Endothelial cell of umbilical vein (primary cell): ENCODE data around the gene TMEM175. TPM values are rescaled to one million over a fixed set of nuclear protein-coding genes. Genes with fewer than 3 reads are reported as not detected.

ENCODE experiments used
- BruUV-seq: library from RNA; stranded (reverse); fragments of 400-500 nt; replicated peaks from 2 replicates; lab custom pipeline; 2021; lab: Mats Ljungman, UMichigan
- CTCF ChIA-PET: fragments of 300-600, 350-600 bp; sonication (Branson Sonifier 250); formaldehyde crosslinking; loops from one replicate; lab custom pipeline; 2021; ENCODE audit warnings: antibody characterized with exemption, inconsistent platforms; lab: Charles Lee
- POLR2A ChIA-PET: fragments of 300-600, 350-600 bp; sonication (Branson Sonifier 250); formaldehyde crosslinking; loops from one replicate; lab custom pipeline; 2021; ENCODE audit warnings: antibody characterized with exemption, inconsistent platforms; lab: Charles Lee
- DNase-seq: peaks from one replicate; pipeline ENCODE4 v3.0.0-alpha.2; 2011; ENCODE audit warnings: low read depth, low spot score
- FAIRE-seq: peaks from 2 replicates; lab custom pipeline; 2011; peaks lifted over from hg19 to GRCh38; lab: Jason Lieb, UNC
- H2AFZ ChIP-seq: 2 replicates; pipeline ENCODE4 v1.6.0; 2012; ENCODE audit warnings: low read depth, low read length, control low read depth, inconsistent platforms
- H3K27ac ChIP-seq: 2 replicates; pipeline ENCODE4 v1.5.1; 2011; ENCODE audit warnings: low read depth, mild to moderate bottlenecking, control low read depth, low read length, moderate library complexity; ENCODE audit not compliant: insufficient read depth
- H3K27me3 ChIP-seq, 2 experiments: 2 replicates each; pipeline versions ENCODE4 v1.6.0 to v1.6.1; 2011; ENCODE audit warnings: low read length in 2 of 2, mixed read lengths in 1 of 2; ENCODE audit not compliant: control insufficient read depth in 2 of 2, insufficient read depth in 2 of 2
- H3K36me3 ChIP-seq, 2 experiments: 2 replicates in 1 of 2; 3 replicates in 1 of 2; pipeline ENCODE4 v1.5.1; 2011; ENCODE audit warnings: low read length in 2 of 2, mild to moderate bottlenecking in 1 of 2, moderate library complexity in 1 of 2; ENCODE audit not compliant: control insufficient read depth in 2 of 2, insufficient read depth in 2 of 2; ENCODE audit errors: extremely low read depth in 1 of 2
- H3K4me1 ChIP-seq: 3 replicates; pipeline ENCODE4 v1.5.1; 2011; ENCODE audit warnings: mild to moderate bottlenecking, low read length; ENCODE audit not compliant: control insufficient read depth, insufficient read depth; ENCODE audit errors: extremely low read depth
- H3K4me2 ChIP-seq: 2 replicates; pipeline ENCODE4 v1.6.1; 2011; ENCODE audit warnings: low read length, control low read depth, mixed read lengths; ENCODE audit not compliant: insufficient read depth
- H3K4me3 ChIP-seq, 3 experiments: fragments of 200-600 bp in 1 of 3; sonication (generic), shearing (Covaris generic) in 1 of 3; replicated peaks in 1 of 3; 2 replicates each; pipeline ENCODE4 v1.5.1; 2011 to 2016; ENCODE audit warnings: control low read depth in 3 of 3, low read length in 3 of 3, mild to moderate bottlenecking in 2 of 3, inconsistent platforms in 1 of 3, low read depth in 1 of 3, moderate library complexity in 1 of 3; ENCODE audit not compliant: insufficient read depth in 1 of 3
- H3K79me2 ChIP-seq: 2 replicates; pipeline ENCODE4 v1.6.0; 2012; ENCODE audit warnings: low read length, inconsistent platforms; ENCODE audit not compliant: control insufficient read depth, insufficient read depth
- H3K9ac ChIP-seq: replicated peaks from 2 replicates; pipeline ENCODE3; 2011; ENCODE audit warnings: low read length, control low read depth; ENCODE audit not compliant: insufficient read depth; ENCODE audit errors: extremely low read depth
- H3K9me1 ChIP-seq: replicated peaks from 3 replicates; pipeline ENCODE4 v1.6.0; 2011; ENCODE audit warnings: mild to moderate bottlenecking, low read length; ENCODE audit not compliant: control insufficient read depth, insufficient read depth; ENCODE audit errors: extremely low read depth
- H3K9me3 ChIP-seq: replicated peaks from 2 replicates; pipeline ENCODE4 v1.5.1; 2012; ENCODE audit warnings: low read length, inconsistent platforms; ENCODE audit not compliant: control insufficient read depth, insufficient read depth
- H4K20me1 ChIP-seq: replicated peaks from 2 replicates; pipeline ENCODE3; 2011; ENCODE audit warnings: mild to moderate bottlenecking, low read length; ENCODE audit not compliant: control insufficient read depth, insufficient read depth; ENCODE audit errors: extremely low read depth
- EZH2 ChIP-seq: IDR thresholded peaks from 2 replicates; pipeline ENCODE4 v1.6.1; 2012; ENCODE audit warnings: borderline replicate concordance, low read depth, mild to moderate bottlenecking, moderate library complexity, low read length, inconsistent platforms; ENCODE audit not compliant: severe bottlenecking
- FOS ChIP-seq: IDR thresholded peaks from 2 replicates; pipeline ENCODE4 v1.6.1; 2011; ENCODE audit warnings: mild to moderate bottlenecking, low read length, moderate library complexity, borderline replicate concordance; ENCODE audit not compliant: insufficient read depth
- GATA2 ChIP-seq: IDR thresholded peaks from 2 replicates; pipeline ENCODE4 v1.7.0; 2011; ENCODE audit warnings: low read depth, mild to moderate bottlenecking, moderate library complexity, mixed read lengths, low read length; ENCODE audit not compliant: insufficient read length, insufficient read depth
- JUN ChIP-seq: IDR thresholded peaks from 2 replicates; pipeline ENCODE4 v1.6.1; 2011; ENCODE audit warnings: borderline replicate concordance, low read depth; ENCODE audit not compliant: insufficient read length, insufficient read depth
- MYC ChIP-seq: IDR thresholded peaks from one replicate; pipeline ENCODE4 v1.6.1; 2011; ENCODE audit warnings: mild to moderate bottlenecking, low read depth, low read length
- POLR2A ChIP-seq: IDR thresholded peaks from 2 replicates; pipeline ENCODE4 v1.6.1; 2012; ENCODE audit warnings: low read depth, mild to moderate bottlenecking, control low read depth, low read length
- POLR2AphosphoS5 ChIP-seq: IDR thresholded peaks from 2 replicates; pipeline ENCODE4 v1.6.1; 2012; ENCODE audit warnings: low read depth, mild to moderate bottlenecking, control low read depth, low read length, moderate library complexity; ENCODE audit not compliant: insufficient read depth
- dilution Hi-C: fragments of 300-500 bp; cut with MboI; formaldehyde crosslinking; loops from one replicate; pipeline ENCODE4 v1.15.0; 2019; ENCODE audit warnings: low sequenced_read_pairs; ENCODE audit not compliant: extremely low pct_ligation_motif_present
- intact Hi-C: fragments of 100-400 bp; cut with micrococcal nuclease; formaldehyde crosslinking; loops from one replicate; pipeline ENCODE4 v1.10.0; 2022
- polyA plus RNA-seq, 4 experiments: library from polyadenylated mRNA; depleted of rRNA in 3 of 4; stranded (reverse) in 3 of 4; unstranded in 1 of 4; fragments of >200 nt; gene quantifications; 2 replicates each; pipeline versions ENCODE4 v1.2.1 to v1.2.3, GENCODE V29; 2011 to 2012; ENCODE audit warnings: missing spikeins in 1 of 4
- total RNA-seq: library from RNA; stranded (reverse); gene quantifications from 2 replicates; pipeline ENCODE4 v1.2.3, GENCODE V29; 2021
- TF ChIP-seq, protein P1 (sequence below): IDR thresholded peaks from 2 replicates; pipeline ENCODE4 v1.6.1; 2011; ENCODE audit not compliant: insufficient read depth, insufficient read length
- TF ChIP-seq, protein P2 (sequence below), 2 donors: IDR thresholded peaks; 1 replicate in 1 of 2; 2 replicates in 1 of 2; pipeline ENCODE4 v1.5.1; 2011; ENCODE audit warnings: low read length in 2 of 2, mild to moderate bottlenecking in 2 of 2, moderate library complexity in 2 of 2, control low read depth in 1 of 2, inconsistent platforms in 1 of 2, low read depth in 1 of 2; ENCODE audit not compliant: insufficient read depth in 1 of 2; ENCODE audit errors: extremely low read depth in 1 of 2

Gene TMEM175
- total and polyA plus RNA-seq, 2 donors (not counting 3 experiments of a cell fraction or from before 2014, with no cell fraction given) = 21.9 to 80.1 TPM

- no peak overlapping the region for H2AFZ ChIP-seq
- H3K27ac ChIP-seq = no peak overlapping the region
- intact Hi-C loops = no loop called here
- no peak for FAIRE-seq
- no peak for DNase-seq
- H3K9me3 ChIP-seq = no peaks in the 10 kb centered on the region
- POLR2A ChIA-PET = no interaction called here
- no peaks in the 10 kb centered on the region for H3K9me1 ChIP-seq
- H3K4me2 ChIP-seq = no peak overlapping the region
- H3K4me3 ChIP-seq = no peak overlapping the region
- no peaks in the 10 kb centered on the region for H3K79me2 ChIP-seq
- TF ChIP-seq, protein P1, sequence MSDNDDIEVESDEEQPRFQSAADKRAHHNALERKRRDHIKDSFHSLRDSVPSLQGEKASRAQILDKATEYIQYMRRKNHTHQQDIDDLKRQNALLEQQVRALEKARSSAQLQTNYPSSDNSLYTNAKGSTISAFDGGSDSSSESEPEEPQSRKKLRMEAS = no peak
- H4K20me1 ChIP-seq = no peaks in the 10 kb centered on the region
- BruUV-seq = no TSS peak
- H3K36me3 ChIP-seq = peaks cover 0 to 7% of the 10 kb centered on the region in 2 experiments
- H3K27me3 ChIP-seq = no peaks in the 10 kb centered on the region
- H3K9ac ChIP-seq = no peak overlapping the region
- dilution Hi-C loops = no loop called here
- H3K4me1 ChIP-seq = no peaks in the 10 kb centered on the region
- CTCF ChIA-PET = no interaction called here
Measured at GRCh38 chr4:955931-956381, 23.7 kb downstream of the TMEM175 start.

DNA sequence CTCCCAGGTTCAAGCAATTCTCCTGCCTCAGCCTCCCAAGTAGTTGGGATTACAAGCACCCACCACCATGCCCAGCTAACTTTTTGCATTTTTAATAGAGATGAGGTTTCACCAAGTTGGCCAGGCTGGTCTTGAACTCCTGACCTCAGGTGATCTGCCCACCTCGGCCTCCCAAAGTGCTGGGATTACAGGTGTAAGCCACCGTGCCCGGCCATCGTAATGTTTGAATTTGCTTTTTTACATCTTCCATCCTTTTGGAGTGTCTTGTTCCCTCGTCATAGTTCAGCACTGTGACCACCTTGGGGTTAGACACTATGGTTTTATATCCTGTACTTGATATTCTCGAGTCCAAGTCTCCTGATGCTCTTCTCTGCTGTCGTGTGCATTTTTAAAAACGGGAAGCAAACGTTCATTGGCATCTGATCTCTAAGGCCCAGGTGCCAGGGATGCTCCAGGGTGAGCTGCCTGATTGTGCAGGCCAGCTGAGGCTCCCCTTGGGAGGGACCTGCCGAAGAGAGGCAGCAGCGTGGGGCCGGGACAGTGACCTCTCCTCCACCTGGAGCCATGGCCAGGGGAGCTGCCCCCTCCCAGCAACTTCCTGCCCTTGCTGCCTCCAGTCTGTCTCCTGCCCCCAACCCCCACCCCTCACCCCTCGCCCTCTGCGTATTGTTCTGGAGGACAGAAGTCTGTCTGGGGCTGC lies 24.4 kb downstream of the TMEM175 start:
- H2AFZ ChIP-seq = no peak overlapping the region
- dilution Hi-C loops = no loop called here

More for the DNA sequence above, 24.4 kb downstream of the TMEM175 start:
- Histone ChIP-seq H3K27me3 (no peaks in the 10 kb centered on the region), H3K9ac (no peak overlapping the region), H3K9me1 (no peaks in the 10 kb centered on the region), H3K27ac (no peak overlapping the region), H3K9me3 (no peaks in the 10 kb centered on the region), H3K4me3 (no peak overlapping the region), H3K4me2 (no peak overlapping the region), H3K36me3 (peaks cover 0 to 9% of the 10 kb centered on the region in 2 experiments), H3K4me1 (no peaks in the 10 kb centered on the region), H4K20me1 (no peaks in the 10 kb centered on the region), H3K79me2 (no peaks in the 10 kb centered on the region)
- ChIA-PET CTCF (no interaction called here), POLR2A (no interaction called here)
- no TSS peak for BruUV-seq
- intact Hi-C loops = no loop called here
- no peak for TF ChIP-seq POLR2AphosphoS5
- TF ChIP-seq, protein P2, sequence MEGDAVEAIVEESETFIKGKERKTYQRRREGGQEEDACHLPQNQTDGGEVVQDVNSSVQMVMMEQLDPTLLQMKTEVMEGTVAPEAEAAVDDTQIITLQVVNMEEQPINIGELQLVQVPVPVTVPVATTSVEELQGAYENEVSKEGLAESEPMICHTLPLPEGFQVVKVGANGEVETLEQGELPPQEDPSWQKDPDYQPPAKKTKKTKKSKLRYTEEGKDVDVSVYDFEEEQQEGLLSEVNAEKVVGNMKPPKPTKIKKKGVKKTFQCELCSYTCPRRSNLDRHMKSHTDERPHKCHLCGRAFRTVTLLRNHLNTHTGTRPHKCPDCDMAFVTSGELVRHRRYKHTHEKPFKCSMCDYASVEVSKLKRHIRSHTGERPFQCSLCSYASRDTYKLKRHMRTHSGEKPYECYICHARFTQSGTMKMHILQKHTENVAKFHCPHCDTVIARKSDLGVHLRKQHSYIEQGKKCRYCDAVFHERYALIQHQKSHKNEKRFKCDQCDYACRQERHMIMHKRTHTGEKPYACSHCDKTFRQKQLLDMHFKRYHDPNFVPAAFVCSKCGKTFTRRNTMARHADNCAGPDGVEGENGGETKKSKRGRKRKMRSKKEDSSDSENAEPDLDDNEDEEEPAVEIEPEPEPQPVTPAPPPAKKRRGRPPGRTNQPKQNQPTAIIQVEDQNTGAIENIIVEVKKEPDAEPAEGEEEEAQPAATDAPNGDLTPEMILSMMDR (IDR thresholded peaks at IDR 0.05; ENCODE audit: extremely low read depth in 1 of 2, insufficient read depth in 1 of 2, low read depth in 1 of 2, low read length in 2 of 2) = no peak
- TF ChIP-seq FOS = no peak
- TF ChIP-seq JUN = no peak
- TF ChIP-seq MYC = no peak
- no peak for TF ChIP-seq EZH2
- TF ChIP-seq, protein P1 = no peak
- TF ChIP-seq POLR2A = no peak
- TF ChIP-seq GATA2 = no peak
- FAIRE-seq (no peak), DNase-seq (no peak)
